HG02870 (cell line): ENCODE data around the gene LEKR1.
A peak's percentile ranks its signal among the peaks of the same experiment; 100 is the strongest.

Experiments used
- ATAC-seq: cut with Tn5 transposase; IDR thresholded peaks from one replicate; pipeline ENCODE4 v1.9.1; 2021; ENCODE audit warnings: mild to moderate bottlenecking, moderate library complexity; ENCODE audit not compliant: unreplicated experiment

The LEKR1 gene

GRCh38 chr3:157046520-157046919 is 220.4 kb downstream of the LEKR1 start:
- ATAC-seq: no peak

- ATAC-seq: no peak
These were observed 224.9 kb downstream of the LEKR1 start for GRCh38 chr3:157051055-157051454.

- ATAC-seq: no peak
These were observed 225.4 kb downstream of the LEKR1 start for GRCh38 chr3:157051591-157051990.

- no peak for ATAC-seq
These were observed 229.9 kb downstream of the LEKR1 start for GRCh38 chr3:157056035-157056434.

- peak; percentile 29 for ATAC-seq
These were observed 232.4 kb downstream of the LEKR1 start for GRCh38 chr3:157058392-157059071.

- peak; percentile 47 for ATAC-seq
These were observed 233.0 kb downstream of the LEKR1 start for GRCh38 chr3:157059181-157059580.

GRCh38 chr3:157059661-157060060 is 233.5 kb downstream of the LEKR1 start:
- peak; percentile 86 for ATAC-seq

GRCh38 chr3:157061265-157061664 is 235.1 kb downstream of the LEKR1 start:
- ATAC-seq: no peak

GRCh38 chr3:157063469-157063868 is 237.3 kb downstream of the LEKR1 start:
- no peak for ATAC-seq

- ATAC-seq: peak; percentile 8
These were observed 237.8 kb downstream of the LEKR1 start for GRCh38 chr3:157063926-157064325.

- ATAC-seq: peak; percentile 50
These were observed 238.2 kb downstream of the LEKR1 start for GRCh38 chr3:157064402-157064801.

- no peak for ATAC-seq
These were observed 239.0 kb downstream of the LEKR1 start for GRCh38 chr3:157065201-157065600.

- no peak for ATAC-seq
These were observed 240.4 kb downstream of the LEKR1 start for GRCh38 chr3:157066335-157067098.

- no peak for ATAC-seq
These were observed 241.0 kb downstream of the LEKR1 start for GRCh38 chr3:157067114-157067513.

GRCh38 chr3:157069406-157069805 is 243.3 kb downstream of the LEKR1 start:
- no peak for ATAC-seq

- ATAC-seq: no peak
These were observed 243.9 kb downstream of the LEKR1 start for GRCh38 chr3:157069846-157070677.

GRCh38 chr3:157070678-157070999 is 244.5 kb downstream of the LEKR1 start:
- ATAC-seq: no peak

- ATAC-seq: no peak
These were observed 245.8 kb downstream of the LEKR1 start for GRCh38 chr3:157071744-157072525.

GRCh38 chr3:157073810-157074209 is 247.7 kb downstream of the LEKR1 start:
- ATAC-seq: no peak

- ATAC-seq: no peak
These were observed 248.3 kb downstream of the LEKR1 start for GRCh38 chr3:157074490-157074889.

- ATAC-seq: no peak
These were observed 248.8 kb downstream of the LEKR1 start for GRCh38 chr3:157074981-157075380.
